ENCODE data around the gene CX3CR1.
"Not testable (repeated sequence)": the region's sequence is repeated elsewhere in the genome, so short reads cannot be mapped to it uniquely, and the experiment has no call there.

Gene CX3CR1

GRCh38 chr3:39322936-39323335 is 43.1 kb upstream of the CX3CR1 start:
- no peak overlapping the region for H3K4me3 ChIP-seq (ENCODE audit: low read depth, low read length)
- no peak for TF ChIP-seq CTCF (IDR thresholded peaks at IDR 0.05; ENCODE audit: low read depth, low read length, missing control alignments)
- in situ Hi-C loops (cut with HindIII; ENCODE audit: low sequenced_read_pairs): no loop called here
- DNase-seq (ENCODE audit: low read depth): no peak

- in situ Hi-C loops (cut with HindIII; ENCODE audit: low sequenced_read_pairs); DNase-seq (ENCODE audit: low read depth); H3K4me3 ChIP-seq (ENCODE audit: low read depth, low read length): not testable (repeated sequence)
Measured at GRCh38 chr3:39322209-39322715, 42.4 kb upstream of the CX3CR1 start.

- H3K4me3 ChIP-seq (ENCODE audit: low read depth, low read length); DNase-seq (ENCODE audit: low read depth); in situ Hi-C loops (cut with HindIII; ENCODE audit: low sequenced_read_pairs): not testable (repeated sequence)
Measured at GRCh38 chr3:39321574-39321983, 41.7 kb upstream of the CX3CR1 start.

GRCh38 chr3:39319249-39319648 is 39.4 kb upstream of the CX3CR1 start:
- no peak overlapping the region for H3K4me3 ChIP-seq (ENCODE audit: low read depth, low read length)
- no peak for DNase-seq (ENCODE audit: low read depth)
- no peak for TF ChIP-seq CTCF (IDR thresholded peaks at IDR 0.05; ENCODE audit: low read depth, low read length, missing control alignments)
- in situ Hi-C loops (cut with HindIII; ENCODE audit: low sequenced_read_pairs): no loop called here

- no peak for TF ChIP-seq CTCF (IDR thresholded peaks at IDR 0.05; ENCODE audit: low read depth, low read length, missing control alignments)
- in situ Hi-C loops (cut with HindIII; ENCODE audit: low sequenced_read_pairs): no loop called here
- no peak for DNase-seq (ENCODE audit: low read depth)
- H3K4me3 ChIP-seq (ENCODE audit: low read depth, low read length): no peak overlapping the region
Measured at GRCh38 chr3:39318301-39318700, 38.5 kb upstream of the CX3CR1 start.

GRCh38 chr3:39317571-39318169 is 37.8 kb upstream of the CX3CR1 start:
- no peak for DNase-seq (ENCODE audit: low read depth)
- H3K4me3 ChIP-seq (ENCODE audit: low read depth, low read length): no peak overlapping the region
- no peak for TF ChIP-seq CTCF (IDR thresholded peaks at IDR 0.05; ENCODE audit: low read depth, low read length, missing control alignments)
- in situ Hi-C loops (cut with HindIII; ENCODE audit: low sequenced_read_pairs): no loop called here

GRCh38 chr3:39315420-39315819 is 35.6 kb upstream of the CX3CR1 start:
- H3K4me3 ChIP-seq (ENCODE audit: low read depth, low read length): no peak overlapping the region
- no peak for DNase-seq (ENCODE audit: low read depth)
- TF ChIP-seq CTCF (IDR thresholded peaks at IDR 0.05; ENCODE audit: low read depth, low read length, missing control alignments): no peak
- in situ Hi-C loops (cut with HindIII; ENCODE audit: low sequenced_read_pairs): no loop called here

- in situ Hi-C loops (cut with HindIII; ENCODE audit: low sequenced_read_pairs): no loop called here
- no peak for DNase-seq (ENCODE audit: low read depth)
- no peak overlapping the region for H3K4me3 ChIP-seq (ENCODE audit: low read depth, low read length)
- TF ChIP-seq CTCF (IDR thresholded peaks at IDR 0.05; ENCODE audit: low read depth, low read length, missing control alignments): no peak
Measured at GRCh38 chr3:39313289-39313688, 33.5 kb upstream of the CX3CR1 start.

Data from astrocyte of the cerebellum (primary cell).